ENCODE data around the gene ABCA10.

GRCh38 chr17:69150333-69150732 lies 78.3 kb downstream of the ABCA10 start:
- no peak for TF ChIP-seq CTCF (conservative IDR thresholded peaks at IDR 0.05)
- TF ChIP-seq EZH2 (IDR thresholded peaks at IDR 0.05; ENCODE audit: low read depth), result no peak
